Activated CD8-positive, alpha-beta T cell treated with anti-CD3 and anti-CD28 coated beads for 36 hours (primary cell): Measurements from ENCODE around the gene SVIL. TPM values are rescaled to one million over a fixed set of nuclear protein-coding genes. Genes with fewer than 3 reads are reported as not detected.
"Not testable (repeated sequence)": the region's sequence is repeated elsewhere in the genome, so short reads cannot be mapped to it uniquely, and the experiment has no call there.

Experiments used
- ATAC-seq: fragments of 200-7000 bp; cut with Tn5 transposase; one replicate; pipeline ENCODE4 v1.10.0; 2021; ENCODE audit warnings: mild to moderate bottlenecking, moderate library complexity
- CTCF ChIA-PET: fragments of 350-600 bp; sonication (Branson Sonifier 250); formaldehyde crosslinking; loops from one replicate; lab custom pipeline; 2021; ENCODE audit warnings: antibody characterized with exemption; lab: Charles Lee
- POLR2A ChIA-PET: fragments of 350-600 bp; sonication (Branson Sonifier 250); formaldehyde crosslinking; loops from one replicate; lab custom pipeline; 2021; ENCODE audit warnings: antibody characterized with exemption; lab: Charles Lee
- DNase-seq: peaks from one replicate; pipeline ENCODE4 v3.0.0-alpha.2; 2020
- H3K27ac Mint-ChIP-seq: one replicate; pipeline ENCODE4 v1.8.0; 2021; ENCODE audit warnings: mild to moderate bottlenecking, mixed read lengths
- H3K27me3 Mint-ChIP-seq: one replicate; pipeline ENCODE4 v1.8.0; 2021; ENCODE audit warnings: mixed read lengths
- H3K36me3 Mint-ChIP-seq: one replicate; pipeline ENCODE4 v1.8.0; 2021; ENCODE audit warnings: low read depth, mixed read lengths
- H3K4me1 Mint-ChIP-seq: one replicate; pipeline ENCODE4 v1.8.0; 2021; ENCODE audit warnings: low read depth, mixed read lengths
- H3K4me3 Mint-ChIP-seq: one replicate; pipeline ENCODE4 v1.8.0; 2021; ENCODE audit warnings: mild to moderate bottlenecking, moderate library complexity, mixed read lengths
- H3K9me3 Mint-ChIP-seq: one replicate; pipeline ENCODE4 v1.8.0; 2021; ENCODE audit warnings: mixed read lengths
- intact Hi-C: fragments of 100-400 bp; cut with micrococcal nuclease; formaldehyde crosslinking; loops from one replicate; pipeline ENCODE4 v1.10.0; 2022
- total RNA-seq, 2 experiments: library from RNA; stranded (reverse); gene quantifications; one replicate each; pipeline ENCODE4 v1.2.3, GENCODE V29; 2021
- TF ChIP-seq, protein P1 (sequence below): fragments of 200-600 bp; IDR thresholded peaks from one replicate; pipeline ENCODE4 v1.8.0; 2022; ENCODE audit warnings: antibody characterized with exemption, mild to moderate bottlenecking

The SVIL gene
- total RNA-seq, 2 experiments from 2014 or later, result 7.9 to 8.9 TPM

DNA sequence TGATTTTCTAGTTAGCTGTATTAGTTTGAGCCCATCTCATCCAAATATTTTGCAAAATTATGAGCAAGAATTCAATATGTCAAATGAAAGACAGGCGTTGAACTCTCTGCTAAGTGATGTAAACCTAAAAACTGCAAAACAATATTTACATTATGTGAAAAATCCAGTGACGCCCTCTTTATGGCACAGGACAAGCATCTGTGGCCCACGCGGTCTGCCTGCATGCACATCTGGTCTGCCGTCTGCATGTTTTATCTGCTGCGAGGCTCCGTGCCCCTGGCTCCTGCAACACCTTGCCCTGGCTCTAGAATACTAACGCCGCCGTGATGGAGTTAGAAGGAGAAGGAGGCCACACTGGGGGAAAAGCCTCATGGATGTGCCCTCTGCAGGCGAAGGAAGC is 142.0 kb downstream of the SVIL start:
- POLR2A ChIA-PET, result no interaction called here
- H3K27me3 Mint-ChIP-seq, result no peaks in the 10 kb centered on the region
- TF ChIP-seq, protein P1, sequence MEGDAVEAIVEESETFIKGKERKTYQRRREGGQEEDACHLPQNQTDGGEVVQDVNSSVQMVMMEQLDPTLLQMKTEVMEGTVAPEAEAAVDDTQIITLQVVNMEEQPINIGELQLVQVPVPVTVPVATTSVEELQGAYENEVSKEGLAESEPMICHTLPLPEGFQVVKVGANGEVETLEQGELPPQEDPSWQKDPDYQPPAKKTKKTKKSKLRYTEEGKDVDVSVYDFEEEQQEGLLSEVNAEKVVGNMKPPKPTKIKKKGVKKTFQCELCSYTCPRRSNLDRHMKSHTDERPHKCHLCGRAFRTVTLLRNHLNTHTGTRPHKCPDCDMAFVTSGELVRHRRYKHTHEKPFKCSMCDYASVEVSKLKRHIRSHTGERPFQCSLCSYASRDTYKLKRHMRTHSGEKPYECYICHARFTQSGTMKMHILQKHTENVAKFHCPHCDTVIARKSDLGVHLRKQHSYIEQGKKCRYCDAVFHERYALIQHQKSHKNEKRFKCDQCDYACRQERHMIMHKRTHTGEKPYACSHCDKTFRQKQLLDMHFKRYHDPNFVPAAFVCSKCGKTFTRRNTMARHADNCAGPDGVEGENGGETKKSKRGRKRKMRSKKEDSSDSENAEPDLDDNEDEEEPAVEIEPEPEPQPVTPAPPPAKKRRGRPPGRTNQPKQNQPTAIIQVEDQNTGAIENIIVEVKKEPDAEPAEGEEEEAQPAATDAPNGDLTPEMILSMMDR, result no peak
- CTCF ChIA-PET, result interaction anchor here (0.6 to 1.0 kb wide), 2 partner anchors 10 to 106 kb away, joined by 3 read pairs; no protein-coding TSS in a partner anchor
- intact Hi-C loops, result loop anchor here (10.0 kb wide), 1 partner anchor 108 kb away; no protein-coding TSS in a partner anchor
- H3K36me3 Mint-ChIP-seq, result peaks cover 14% of the 10 kb centered on the region
- no peak for DNase-seq
- no peak for ATAC-seq
- H3K27ac Mint-ChIP-seq, result no peak overlapping the region
- no peak overlapping the region for H3K4me3 Mint-ChIP-seq
- no peaks in the 10 kb centered on the region for H3K9me3 Mint-ChIP-seq
- peaks cover 10% of the 10 kb centered on the region for H3K4me1 Mint-ChIP-seq

DNA sequence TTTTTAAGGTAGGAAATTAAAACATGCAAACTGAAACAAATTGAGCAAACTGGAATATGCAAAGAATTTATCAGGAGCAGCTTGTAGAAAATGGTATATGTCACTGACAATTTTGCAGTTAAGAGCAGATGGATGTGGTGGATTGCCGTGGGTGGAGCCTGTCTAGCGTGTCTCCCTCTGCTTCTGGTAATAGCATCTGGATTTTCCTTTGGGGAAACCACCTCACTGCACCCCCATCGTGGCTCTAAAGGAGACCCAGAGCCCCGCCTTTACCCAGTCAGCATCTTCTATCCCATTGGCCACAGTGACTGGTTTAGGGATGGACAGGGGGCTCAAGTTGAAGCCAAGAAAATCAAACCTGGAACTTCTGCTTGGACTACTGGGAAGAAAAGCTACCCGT is 142.9 kb downstream of the SVIL start:
- Mint-ChIP-seq H3K4me3 (no peak overlapping the region), H3K36me3 (peaks cover 21% of the 10 kb centered on the region), H3K27me3 (no peaks in the 10 kb centered on the region), H3K27ac (no peak overlapping the region), H3K9me3 (no peaks in the 10 kb centered on the region), H3K4me1 (peaks cover 19% of the 10 kb centered on the region)
- intact Hi-C loops, result loop anchor here (10.0 kb wide), 1 partner anchor 107 kb away; no protein-coding TSS in a partner anchor
- ATAC-seq (no peak), DNase-seq (no peak)
- TF ChIP-seq, protein P1, result no peak
- CTCF ChIA-PET, result interaction anchor here (0.6 to 1.0 kb wide), 2 partner anchors 9 to 105 kb away, joined by 3 read pairs; no protein-coding TSS in a partner anchor
- POLR2A ChIA-PET, result no interaction called here

DNA sequence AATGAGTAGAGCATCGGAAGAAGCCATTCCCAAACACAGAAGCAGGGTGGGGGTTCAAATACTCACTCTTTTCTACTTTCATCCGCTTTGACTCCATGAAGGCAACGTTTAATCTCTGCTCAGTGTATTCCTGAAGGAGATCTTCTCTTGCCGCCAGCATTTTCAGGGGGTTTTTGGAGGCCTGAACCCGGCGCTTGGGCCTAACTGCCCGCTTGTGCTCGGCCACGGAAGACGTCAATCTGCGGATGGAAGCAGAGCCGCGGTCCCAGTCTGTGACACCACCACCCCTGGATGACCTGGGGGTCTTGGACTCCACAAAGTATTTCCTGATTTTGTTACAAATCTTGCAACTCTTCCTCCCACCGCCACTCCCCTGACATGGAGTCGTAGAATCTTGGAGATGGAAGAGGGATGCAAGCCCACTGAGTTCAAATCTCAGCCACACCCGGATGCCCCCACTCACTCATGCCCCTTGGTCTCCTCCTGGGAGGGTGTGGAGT is 143.9 kb downstream of the SVIL start:
- CTCF ChIA-PET, H3K4me3 Mint-ChIP-seq, H3K27ac Mint-ChIP-seq, H3K27me3 Mint-ChIP-seq, POLR2A ChIA-PET, ATAC-seq, DNase-seq, H3K9me3 Mint-ChIP-seq: not testable (repeated sequence)
- peaks cover 30% of the 10 kb centered on the region for H3K4me1 Mint-ChIP-seq
- H3K36me3 Mint-ChIP-seq, result peaks cover 26% of the 10 kb centered on the region
- intact Hi-C loops, result loop anchor here (10.0 kb wide), 1 partner anchor 106 kb away; no protein-coding TSS in a partner anchor

DNA sequence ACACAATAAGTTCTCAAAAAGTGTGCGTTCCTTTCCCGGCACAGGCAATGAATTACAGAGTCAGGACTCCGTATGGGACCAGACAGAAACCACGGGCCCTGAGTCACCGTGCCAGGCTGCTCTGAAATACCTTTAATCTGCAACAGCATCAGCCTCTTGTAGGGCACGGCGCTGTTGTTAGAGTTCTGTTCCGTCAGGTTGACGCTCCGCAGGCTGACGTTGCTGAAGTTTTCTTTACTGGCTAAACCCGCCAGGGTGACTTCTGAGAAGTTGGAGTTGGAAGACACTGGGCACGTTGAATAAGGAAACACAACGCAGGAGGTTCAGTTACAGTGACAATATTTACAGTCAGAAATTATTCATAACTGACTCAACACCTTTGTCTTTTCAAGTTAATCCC is 146.3 kb downstream of the SVIL start:
- intact Hi-C loops, H3K27ac Mint-ChIP-seq, H3K9me3 Mint-ChIP-seq, DNase-seq, H3K4me3 Mint-ChIP-seq, H3K27me3 Mint-ChIP-seq, POLR2A ChIA-PET: not testable (repeated sequence)
- peak; percentile 50 for ATAC-seq
- H3K36me3 Mint-ChIP-seq, result peaks cover 36% of the 10 kb centered on the region
- CTCF ChIA-PET, result interaction anchor here (1.0 to 3.0 kb wide), 2 partner anchors 8 to 78 kb away, joined by 3 to 25 read pairs; no protein-coding TSS in a partner anchor
- peaks cover 47% of the 10 kb centered on the region for H3K4me1 Mint-ChIP-seq

DNA sequence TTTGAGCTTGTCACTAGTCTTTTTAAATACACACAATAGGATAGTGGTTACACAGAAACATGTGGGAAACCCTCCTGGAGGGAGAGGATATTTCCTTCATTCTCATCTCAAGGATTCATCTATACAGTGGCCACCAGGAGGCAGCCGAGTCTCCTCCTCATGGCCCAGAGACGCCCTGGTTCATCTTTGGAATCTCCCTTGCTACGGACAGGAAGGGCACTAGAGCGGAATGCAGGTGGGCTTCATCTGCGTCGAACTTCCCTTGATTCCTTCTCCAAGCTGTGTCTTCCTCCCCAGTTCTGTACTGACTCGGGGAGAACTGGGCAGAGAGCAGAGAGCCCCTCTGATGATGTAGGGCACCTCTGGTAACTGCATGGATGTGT is 146.9 kb downstream of the SVIL start:
- intact Hi-C loops, H3K9me3 Mint-ChIP-seq, ATAC-seq, DNase-seq, H3K27me3 Mint-ChIP-seq, POLR2A ChIA-PET, H3K4me3 Mint-ChIP-seq: not testable (repeated sequence)
- Mint-ChIP-seq H3K4me1 (peaks cover 52% of the 10 kb centered on the region), H3K27ac (peak overlapping the region; percentile 88), H3K36me3 (peaks cover 36% of the 10 kb centered on the region)
- CTCF ChIA-PET, result interaction anchor here (1.0 to 3.0 kb wide), 2 partner anchors 9 to 78 kb away, joined by 3 to 25 read pairs; no protein-coding TSS in a partner anchor

DNA sequence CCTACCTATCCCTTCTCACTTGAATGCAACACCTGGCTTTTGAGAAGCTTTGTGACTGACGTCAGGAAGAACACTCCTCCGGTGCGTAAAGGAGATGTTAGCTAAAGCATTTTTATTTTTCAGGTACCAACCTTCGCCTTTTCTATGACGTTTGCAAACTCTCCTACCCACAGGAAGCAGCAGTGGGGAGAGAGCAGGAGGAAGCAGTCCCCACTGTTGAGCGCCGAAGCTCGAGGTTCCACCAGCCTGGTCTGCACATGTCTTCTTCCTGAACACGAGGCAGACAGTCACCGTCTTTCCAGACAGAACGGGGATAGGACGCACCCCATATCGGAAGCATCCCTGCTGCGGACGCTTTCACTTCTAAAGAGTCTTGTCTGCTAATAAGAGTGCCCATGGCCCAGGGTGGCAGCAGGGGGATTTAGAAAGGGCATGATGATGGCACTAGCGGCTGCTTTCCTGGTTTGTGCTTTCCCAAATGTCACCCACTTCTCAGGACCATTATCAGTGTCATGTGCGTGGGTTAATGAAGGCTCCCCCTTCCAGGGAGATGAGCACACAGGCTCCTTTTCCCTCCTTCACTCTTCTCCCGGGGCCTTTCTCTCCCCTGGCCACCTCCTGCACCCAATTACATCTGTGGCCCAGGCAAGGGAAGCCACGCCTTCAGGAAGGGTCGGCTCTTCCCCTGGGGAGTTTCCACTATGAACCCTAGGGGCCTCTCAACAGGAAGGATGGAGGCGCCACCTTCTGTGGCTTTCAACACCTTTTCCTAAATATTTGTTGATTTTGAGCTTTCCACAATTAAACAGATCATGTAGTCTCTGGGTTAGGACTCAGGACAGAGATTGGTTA is 147.5 kb downstream of the SVIL start:
- Mint-ChIP-seq H3K4me1 (peaks cover 58% of the 10 kb centered on the region), H3K27ac (peak overlapping the region; percentile 88), H3K36me3 (peaks cover 33% of the 10 kb centered on the region)
- peak; percentile 41 for DNase-seq
- H3K9me3 Mint-ChIP-seq, POLR2A ChIA-PET, H3K4me3 Mint-ChIP-seq, intact Hi-C loops, H3K27me3 Mint-ChIP-seq: not testable (repeated sequence)
- peak; percentile 8 for ATAC-seq
- CTCF ChIA-PET, result interaction anchor here (0.7 to 3.0 kb wide), 4 partner anchors 9 to 77 kb away, joined by 3 to 25 read pairs (median 3); no protein-coding TSS in a partner anchor
